Left hindlimb (tissue), 1 donor: ENCODE measurements around the gene PRKCA.
"Not testable (repeated sequence)": the region's sequence is repeated elsewhere in the genome, so short reads cannot be mapped to it uniquely, and the experiment has no call there.

Source experiments
- DNase-seq: peaks from one replicate; pipeline ENCODE4 v3.0.0-alpha.2; 2018

The PRKCA gene

DNA sequence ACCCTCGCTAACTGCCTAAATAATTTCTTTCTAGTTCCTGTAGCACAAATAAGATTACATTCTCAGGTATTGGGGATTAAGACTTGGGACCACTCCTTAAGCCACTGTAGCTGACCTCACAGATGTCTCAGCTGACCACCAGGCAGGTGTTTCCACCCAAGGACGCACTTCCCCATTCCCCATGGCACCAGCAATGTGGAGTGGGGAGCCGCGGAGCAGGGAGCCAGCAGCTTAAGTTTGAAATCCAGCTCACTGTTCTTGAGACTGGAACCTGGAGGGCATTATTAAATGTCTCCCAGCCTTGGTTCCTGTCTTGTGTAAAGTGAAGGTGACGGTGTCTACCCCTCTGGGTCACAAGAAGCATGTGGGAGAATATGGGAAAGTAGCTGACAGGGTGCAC, 283.1 kb downstream of the PRKCA start:
- DNase-seq = no peak

DNA sequence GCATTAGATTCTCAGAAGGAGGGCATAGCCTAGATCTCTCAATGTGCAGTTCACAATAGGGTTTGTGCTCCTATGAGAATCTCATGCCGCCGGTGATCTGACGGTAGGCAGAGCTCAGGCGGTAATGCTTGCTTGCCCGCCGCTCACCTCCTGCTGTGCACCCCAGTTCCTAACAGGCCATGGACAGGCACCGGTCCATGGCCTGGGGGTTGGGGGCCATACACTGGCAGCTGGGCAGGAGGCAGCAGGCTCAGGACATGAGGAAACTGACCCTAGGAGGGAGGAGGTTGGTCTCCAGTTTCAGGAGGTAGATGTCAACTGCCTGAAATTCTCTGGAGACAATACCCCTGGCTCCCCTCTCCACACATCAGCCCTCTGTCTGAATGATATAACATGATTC, 287.5 kb downstream of the PRKCA start:
- DNase-seq = no peak

DNA sequence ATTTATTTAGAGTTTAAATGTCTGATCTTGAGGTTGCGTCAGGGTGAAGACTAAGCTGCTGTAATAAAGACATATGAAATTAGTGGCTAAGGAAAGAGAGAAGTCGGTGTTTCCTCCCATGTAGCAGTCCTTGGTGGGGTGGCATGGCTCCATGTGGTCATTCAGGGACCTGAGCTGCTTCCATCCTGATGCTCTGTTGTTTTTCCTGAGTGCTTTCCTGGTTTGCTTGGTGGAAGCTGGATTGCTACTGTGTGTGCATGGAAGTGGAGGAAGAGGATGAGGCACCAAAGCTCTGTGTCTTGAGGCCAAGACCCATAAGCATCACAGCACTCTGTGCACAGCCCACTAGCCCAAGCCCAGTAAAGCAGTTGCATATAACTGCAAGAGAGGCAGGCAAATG, 290.7 kb downstream of the PRKCA start:
- no peak for DNase-seq

DNA sequence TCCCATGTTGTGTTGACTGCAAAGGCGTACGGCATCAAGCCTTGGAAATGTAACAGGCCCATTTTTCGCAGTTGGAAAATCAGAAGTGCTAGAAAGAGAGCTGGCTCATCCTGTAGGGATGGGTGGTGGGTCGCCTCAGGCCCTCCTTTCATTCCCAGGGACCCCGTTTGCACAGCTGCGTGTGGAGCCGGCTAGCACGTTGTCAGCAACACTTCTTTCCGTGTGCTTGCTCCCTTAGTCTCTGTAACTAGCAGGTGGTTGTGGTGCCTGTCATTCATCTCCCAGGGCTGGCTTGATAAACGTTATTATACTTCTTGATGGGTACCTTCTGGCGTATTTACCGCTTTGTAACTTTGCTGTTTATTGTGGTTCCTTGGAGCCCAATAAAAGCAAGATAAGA, 293.5 kb downstream of the PRKCA start:
- DNase-seq = no peak

DNA sequence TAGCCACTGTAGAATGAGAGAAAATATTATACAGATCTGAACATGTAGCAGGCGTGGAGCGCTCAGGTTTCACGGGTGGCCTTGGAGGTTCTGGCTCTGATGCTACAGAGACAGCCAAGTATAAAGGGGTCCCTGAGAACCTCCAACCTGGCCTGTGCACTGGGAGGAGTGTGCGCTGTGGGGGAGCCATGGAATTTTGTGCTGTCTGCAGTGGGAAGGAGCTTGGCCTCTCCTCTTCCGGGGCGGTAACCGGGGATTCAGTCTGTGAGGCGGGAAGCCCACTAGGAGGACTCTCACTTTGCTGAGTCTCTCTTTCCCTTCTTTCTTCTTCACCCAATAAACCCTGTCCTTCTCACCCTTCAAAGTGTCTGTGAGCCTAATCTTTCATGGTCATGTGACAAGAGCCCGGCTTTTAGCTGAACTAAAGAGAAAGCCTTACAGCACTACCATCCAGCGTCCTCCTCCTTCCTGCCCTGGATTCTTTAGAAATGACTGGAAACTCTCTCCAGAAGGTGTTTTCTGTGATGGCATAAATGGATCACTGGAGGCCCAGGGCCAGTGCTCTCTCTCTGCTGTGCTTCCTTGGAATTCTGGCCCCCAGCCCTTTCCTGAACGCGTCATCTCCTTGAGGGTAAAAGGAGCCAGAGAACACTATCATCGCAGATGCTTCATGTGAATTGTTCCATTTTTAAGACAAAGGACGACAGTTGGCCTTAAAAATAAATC, 300.4 kb downstream of the PRKCA start:
- no peak for DNase-seq

DNA sequence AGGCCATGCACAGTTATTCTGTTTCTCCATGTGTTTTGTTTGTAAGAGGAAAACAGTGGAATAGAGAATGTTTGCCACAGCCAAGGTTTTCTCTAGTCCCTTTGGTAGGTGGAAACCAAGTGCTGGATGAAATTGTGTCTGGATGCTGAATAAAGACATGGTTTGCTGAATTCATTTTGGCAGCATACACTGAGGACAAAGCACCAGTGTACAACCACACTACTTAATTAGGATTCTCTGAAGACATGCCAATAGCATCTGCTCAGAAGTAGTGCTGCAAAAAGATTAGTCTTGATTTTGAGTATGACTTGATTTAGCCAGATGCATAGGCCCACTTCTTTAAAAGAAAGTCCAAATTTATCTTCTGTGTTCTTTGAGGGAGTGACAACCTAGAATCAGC, 302.0 kb downstream of the PRKCA start:
- no peak for DNase-seq

DNA sequence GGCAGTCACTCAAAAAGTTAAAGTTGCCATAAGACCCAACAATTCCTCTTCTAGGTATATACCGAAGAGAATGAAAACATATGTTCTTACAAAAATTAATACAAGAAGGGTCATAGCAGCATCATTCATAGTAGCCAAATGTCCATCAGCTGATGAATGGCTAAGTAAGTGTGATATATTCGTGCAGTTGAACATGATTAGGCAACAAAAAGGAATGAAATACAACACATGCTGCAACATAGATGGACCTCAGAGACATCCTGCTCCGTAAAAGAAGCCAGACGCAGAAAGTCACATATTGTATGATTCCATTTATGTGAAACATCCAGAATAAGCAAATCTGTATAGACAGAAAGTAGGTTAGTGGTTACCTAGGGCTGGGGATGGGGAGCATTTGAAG, 303.1 kb downstream of the PRKCA start:
- DNase-seq = no peak

DNA sequence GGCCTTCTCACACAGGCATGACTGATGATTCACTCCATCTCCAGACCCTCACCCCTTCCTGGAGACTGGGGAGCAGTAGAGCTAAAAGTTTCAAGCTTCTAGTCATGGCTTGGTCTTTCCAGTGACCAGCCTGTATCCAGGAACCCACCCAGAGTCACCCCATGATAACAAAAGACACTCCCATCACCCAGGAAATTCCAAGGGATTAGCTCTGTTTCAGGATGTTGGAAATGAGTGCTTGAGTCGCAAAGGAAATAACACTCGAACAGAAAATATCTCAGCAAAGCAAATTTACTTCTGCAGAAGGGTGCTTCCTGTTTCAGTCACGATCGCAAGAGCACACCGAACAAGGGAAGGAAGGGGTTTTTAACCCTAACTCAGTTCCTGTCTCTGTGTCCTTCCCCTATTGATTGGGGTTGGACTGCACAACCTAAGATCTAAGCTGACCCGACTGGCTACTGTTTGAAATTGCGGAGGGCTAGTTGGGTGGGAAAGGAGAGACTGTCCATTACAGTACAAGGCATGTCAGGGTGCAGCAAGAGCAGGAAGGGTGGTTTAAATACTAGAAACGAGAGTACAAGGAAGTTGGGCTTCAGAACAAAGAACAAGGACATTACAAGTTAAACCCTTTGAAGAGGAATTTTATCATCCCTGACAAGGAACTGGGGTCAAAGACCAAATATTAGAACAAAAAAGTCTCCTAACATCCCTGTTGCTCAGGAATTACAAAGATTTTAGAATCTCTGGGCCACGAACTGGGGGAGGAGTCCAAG, 308.1 kb downstream of the PRKCA start:
- no peak for DNase-seq

DNA sequence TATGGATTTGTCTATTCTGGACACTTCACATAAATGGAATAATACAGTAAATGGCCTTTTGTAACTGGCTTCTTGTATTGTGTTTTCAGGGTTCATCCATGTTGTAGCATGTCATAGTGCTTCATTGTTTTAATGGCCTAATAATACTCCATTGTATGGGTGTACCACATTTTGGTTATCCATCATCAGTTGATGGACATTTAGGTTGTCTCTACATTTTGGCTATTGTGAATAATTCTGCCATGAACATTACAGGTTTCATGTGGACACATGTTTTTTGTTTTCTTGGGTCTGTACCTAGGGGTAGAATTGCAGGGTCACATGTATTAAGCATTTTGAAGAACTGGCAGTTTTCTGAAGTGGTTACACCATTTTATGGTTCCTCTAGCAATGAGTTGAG, 309.0 kb downstream of the PRKCA start:
- no peak for DNase-seq

DNA sequence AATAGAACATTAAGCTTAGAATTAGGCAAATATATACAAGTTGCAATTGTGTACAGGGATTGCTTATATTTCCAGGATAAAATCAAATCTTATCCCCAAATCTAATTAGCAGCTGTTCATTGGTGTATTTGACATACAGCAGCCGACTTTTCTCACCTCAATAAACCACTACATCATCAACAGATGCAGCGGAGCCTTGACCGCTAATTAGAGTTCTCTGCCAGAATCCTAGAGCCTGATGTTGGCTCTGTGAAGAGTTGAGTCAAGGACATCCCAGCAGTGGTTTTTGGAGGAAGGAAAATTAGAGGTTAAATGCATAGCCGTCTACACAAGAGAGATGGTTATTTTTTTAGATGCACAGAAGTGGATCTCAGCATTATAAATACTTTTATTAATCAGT, 310.6 kb downstream of the PRKCA start:
- no peak for DNase-seq

DNA sequence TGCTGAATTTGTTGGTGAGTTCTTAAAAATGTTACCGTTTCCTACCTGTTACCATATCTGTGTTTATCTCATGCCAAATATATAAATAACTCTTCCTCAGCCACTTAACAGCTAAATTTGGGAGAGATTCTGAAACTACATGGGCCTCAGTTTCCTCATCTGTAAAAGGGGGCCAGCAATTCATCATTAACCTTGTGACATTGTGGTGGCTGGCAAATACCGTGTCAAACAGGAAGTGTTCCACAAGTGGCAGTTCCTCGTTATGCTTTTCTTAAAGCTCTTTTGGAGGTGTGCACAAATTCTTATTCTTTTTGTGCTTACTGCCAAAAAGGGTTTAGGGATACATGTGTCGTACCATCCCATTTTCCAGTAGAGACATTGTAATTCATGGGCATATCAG, 312.1 kb downstream of the PRKCA start:
- DNase-seq = no peak

DNA sequence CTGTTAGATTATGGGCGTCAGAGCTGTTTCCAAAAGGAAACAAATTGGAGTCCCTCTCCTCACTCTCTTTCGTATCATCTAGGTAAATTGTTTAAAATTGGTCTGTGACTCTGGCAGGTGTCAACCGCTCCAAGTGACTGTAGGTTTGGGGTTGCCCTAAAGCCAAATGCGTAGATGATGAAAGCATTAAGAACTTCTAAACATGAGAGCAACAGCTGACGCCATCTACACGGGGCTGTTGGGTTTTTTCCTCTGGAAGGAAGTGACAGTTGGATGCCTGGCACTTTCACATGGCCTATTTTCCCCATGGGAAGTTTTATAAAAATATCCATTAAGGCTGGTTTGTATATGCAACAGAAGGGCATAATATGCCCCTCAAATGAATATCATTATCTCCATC, 316.8 kb downstream of the PRKCA start:
- DNase-seq = no peak

DNA sequence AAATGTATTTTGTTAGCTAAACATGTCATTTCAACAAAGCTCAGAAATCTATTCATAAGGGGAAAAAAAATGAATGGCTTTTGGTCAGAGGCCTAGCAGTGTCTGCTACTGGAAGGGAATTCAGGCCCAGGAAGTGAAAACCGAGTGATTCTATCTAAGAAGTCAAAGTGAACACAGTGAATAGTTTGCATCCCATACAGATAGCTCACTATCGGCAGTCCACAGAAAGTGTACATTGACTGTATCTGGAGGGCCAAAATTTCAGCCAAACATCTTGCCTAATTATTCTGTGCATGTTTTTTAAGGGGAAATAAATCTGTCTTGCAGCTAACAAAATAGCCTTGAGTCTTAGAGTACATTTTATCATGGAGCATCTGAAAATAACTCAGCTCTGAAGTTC, 318.1 kb downstream of the PRKCA start:
- DNase-seq = no peak

DNA sequence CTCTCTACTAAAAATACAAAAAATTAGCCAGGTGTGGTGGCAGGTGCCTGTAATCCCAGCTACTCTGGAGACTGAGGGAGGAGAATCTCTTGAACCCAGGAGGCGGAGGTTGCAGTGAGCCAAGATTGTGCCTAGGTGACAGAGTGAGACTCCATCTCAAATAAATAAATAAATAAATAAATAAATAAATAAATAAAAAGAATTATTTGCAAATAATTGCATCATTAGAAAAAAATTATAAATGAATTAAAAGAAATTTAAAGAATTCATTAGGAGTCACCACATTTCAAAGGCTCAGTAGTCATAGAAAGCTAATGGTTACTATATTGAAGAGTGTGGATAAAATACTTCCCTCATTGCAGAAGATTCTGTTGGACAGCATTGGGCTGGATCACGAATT, 322.2 kb downstream of the PRKCA start:
- DNase-seq = not testable (repeated sequence)

DNA sequence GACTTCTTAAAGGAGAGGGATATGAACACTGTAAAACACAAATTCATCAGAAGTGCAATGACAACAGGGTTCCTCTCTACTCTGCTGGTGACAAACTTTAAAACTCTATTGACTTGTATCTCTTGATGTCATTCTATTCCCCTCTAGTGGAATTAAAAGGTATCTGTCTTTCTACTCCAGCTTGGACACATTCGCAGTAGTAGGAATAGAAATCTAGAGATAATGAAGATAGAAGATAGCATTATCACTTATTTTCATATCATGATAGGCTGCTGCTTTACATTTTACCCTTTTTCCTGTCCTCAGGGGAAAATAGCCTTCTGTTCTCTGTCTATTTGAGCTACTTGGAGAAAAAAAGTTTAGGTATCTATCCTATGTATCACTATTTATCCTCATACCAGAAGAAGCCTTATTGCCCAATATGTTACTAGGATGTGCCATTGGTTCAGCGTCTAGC, 322.9 kb downstream of the PRKCA start:
- no peak for DNase-seq

DNA sequence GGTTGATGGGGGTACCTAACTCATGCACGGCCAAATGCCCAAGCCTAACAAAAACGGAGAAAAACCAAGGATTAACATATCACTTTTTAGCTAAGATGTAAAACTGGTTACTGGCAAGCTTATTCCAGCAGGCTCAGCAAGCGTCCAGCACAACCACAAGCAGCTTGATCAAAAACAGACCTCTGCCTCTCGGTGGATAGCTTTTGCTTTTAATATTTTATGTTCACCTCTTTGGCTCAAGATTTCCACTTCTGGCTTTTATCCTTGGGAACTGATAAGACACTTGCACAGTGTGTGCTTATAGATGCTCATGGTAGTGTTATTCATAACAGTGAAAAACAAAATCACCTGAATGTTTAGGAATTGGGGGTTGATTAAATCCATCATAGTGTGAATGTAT, 325.6 kb downstream of the PRKCA start:
- DNase-seq = no peak

DNA sequence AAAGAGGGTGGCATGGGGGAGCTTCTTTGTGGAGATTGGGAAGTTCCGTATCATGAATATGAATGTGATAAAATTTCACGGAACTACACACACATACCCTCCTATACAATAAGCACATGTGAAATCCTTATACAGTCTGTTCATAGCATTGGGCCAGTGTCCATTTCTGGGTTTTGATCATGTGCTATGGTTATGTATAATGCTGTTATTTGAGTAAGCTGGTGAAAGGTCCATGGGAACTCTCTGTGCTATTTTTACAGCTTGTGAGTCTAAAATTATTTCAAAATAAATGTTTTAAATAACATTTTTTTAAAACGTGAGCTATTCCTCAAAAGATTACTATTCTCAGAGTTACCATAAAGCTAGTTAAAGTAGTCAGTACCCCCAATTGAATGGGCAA, 327.3 kb downstream of the PRKCA start:
- DNase-seq = no peak

DNA sequence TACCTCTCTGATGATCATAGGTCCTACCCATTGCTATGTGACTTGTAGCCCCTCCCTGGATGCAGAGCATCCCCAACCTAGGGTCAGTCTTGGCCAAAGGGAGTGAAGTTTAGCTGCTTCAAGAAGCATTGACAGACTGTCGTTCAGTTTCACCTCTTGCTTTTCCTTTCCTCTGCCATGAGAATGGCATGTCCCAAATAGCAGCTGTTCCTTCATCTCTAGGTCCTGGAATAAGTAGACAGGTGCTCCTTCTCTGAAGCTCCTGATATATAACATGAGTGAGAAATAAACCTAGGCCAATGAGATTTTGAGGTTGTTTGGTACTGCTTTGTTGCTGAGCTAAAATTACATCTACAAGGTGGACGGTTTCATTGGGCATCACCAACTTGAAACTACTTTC, 328.0 kb downstream of the PRKCA start:
- no peak for DNase-seq

DNA sequence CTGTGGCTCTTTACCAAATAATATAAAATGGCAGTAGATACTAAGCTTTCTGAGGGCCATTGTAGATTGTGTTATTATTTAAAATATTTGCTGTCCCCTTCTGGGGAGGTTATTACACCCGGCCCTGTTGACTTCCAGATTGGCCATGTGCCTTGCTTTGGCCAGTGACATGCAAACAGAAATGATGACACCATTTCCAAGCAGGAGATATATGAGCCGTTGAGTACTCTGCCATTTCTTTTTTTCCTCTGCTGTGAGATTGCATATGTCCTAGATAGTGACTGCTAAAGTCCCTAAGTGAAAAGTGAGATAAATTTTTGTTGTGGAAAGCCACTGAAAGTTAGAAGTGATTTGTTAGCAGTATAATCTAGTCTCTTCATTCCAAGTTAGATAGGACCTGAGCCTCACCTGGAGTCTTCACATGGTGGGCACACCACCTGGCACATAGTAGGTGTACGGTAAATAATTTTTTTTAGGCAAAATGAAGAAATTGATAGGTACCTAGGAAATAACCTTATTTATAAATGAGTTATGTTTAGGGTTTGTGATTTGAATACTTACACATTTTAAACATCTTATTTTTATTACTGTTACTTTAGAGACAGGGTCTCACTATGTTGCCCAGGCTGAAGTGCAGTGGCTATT, 328.5 kb downstream of the PRKCA start:
- no peak for DNase-seq

DNA sequence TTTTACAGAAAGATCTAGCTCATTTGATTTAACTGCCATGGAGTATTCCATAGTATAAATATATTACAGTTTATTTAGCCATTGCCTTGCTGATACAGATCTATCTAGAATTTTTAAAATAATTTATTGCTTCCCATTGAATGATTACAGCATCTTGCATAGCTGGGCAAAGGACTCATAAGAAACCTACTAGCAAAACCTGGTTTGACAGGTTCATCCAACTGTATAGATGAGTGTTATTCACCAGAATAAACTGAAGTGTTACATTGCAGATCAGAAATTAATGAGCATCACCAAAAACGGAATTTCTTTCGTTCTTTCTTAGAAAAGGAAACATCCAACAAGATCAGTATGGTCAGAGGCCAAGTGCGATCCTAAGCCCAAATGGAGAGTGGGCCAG, 330.3 kb downstream of the PRKCA start:
- no peak for DNase-seq

DNA sequence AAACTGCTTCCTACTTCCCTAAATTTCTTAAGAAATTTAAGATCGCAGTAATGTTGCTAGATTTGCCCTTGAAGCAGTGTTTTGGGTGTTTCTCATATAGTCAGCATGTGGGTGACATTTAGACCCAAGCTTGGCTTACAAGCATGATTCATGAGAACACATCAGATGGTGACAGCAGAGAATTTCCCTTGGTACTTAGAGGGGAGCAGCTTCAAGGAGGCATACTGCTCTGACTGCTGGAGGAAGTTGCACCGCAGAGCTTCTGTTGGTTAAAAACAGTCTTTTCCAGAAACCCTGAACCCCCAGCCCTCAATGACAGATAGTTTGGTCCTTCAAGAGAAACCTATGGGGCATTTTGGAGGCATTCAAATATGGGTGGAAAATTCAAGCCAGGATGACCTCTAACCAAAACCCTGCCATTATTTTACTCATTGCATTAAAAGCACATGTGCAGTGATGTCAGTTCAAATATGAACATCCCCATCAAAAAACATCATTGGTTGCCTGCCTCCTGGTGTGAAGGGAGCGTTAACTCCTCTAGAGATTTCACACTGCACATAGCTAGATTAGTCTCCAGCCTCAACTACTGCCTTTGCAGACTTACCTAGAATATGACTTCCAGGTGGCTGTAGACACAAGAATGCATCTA, 331.0 kb downstream of the PRKCA start:
- no peak for DNase-seq

DNA sequence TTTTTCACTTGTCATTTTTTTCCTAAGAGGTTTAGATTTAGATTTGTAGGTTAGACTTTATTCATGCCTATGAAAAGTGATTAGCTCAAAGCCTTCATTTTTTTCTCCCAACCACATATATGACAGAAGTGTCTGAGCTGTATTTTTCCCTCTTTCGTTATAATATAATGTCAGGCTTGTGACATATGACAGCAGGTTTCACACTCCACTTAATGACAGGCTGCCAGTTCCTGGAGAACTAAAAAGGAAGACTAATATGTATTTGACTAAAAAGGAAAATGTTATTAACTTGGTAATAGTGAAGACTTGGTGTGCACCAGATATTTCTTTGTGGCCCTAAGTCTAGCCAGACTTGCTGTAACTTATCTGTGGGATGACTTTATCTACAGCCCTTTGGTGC, 331.8 kb downstream of the PRKCA start:
- no peak for DNase-seq

DNA sequence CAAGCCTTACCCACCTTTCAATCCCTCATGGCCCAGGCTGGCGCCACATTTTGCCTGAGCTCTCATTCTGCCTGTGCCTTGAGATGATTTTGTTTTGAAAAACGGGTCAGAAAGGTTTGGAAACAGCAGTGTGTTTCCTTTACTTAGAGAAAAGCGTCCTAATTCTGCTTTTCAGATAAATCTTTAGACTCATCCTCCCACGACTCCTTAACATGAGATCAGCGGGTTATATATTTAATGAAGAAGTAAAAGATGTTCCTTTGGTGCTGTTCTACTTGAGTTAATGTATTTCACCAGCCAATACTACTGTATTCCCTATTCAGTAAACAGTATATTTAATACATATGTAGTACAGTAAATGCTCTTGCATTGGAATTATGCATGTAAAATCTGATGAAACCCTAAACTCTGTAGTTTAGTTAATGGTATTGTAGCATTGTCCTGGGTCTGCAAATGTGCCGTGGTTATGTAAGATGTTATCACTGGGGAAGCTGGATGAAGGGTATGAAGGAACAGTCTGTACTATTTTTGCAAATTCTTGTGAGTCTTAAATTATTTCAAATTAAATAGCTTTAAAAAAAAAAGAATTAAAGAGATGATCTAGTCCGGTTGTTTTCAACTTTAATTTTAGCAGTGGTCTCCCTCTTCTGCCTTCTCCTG, 333.1 kb downstream of the PRKCA start:
- no peak for DNase-seq
